CD4-positive, alpha-beta T cell treated with Interleukin-15 for 1 hour (primary cell): ENCODE results near the gene LAMC3.

Source experiments
- DNase-seq: peaks from one replicate; pipeline ENCODE4 v3.0.0-alpha.2; 2020

Gene LAMC3

DNA sequence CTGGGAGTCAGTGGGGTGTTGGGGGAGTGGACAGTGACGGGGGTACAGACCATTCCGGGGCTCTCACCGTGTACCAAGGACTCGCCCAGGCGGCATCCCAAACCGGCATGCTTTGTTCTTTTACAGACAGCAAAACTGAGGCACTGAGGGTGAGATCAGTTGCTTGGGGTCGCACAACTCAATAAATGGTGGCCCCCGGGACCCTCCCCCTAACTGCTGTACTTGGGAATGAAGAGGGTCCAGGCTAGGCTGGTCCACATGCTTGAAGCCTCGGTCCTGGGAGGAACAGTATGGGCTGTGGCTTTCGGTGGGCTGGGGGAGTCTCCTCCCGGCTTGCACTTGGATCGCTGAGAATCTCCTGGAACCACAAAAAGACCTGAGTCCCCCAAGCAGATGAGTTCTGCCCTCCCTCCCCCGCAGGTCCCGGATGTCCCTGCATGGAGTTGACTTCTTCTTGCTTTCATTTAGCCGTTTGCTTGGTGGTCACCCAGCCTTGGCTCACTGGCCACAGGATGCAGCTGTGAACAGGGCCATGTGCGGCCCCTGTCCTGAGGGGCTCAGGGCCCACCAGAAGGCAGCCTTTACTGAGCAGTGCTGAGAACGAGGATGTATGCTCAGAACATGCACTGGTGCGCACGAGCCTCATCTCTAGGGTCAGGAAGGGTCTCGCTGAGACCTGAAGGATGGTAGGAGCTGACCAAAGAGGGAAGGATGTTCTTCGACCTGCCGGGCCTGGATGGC is 4.2 kb downstream of the LAMC3 start:
- DNase-seq, result no peak

DNA sequence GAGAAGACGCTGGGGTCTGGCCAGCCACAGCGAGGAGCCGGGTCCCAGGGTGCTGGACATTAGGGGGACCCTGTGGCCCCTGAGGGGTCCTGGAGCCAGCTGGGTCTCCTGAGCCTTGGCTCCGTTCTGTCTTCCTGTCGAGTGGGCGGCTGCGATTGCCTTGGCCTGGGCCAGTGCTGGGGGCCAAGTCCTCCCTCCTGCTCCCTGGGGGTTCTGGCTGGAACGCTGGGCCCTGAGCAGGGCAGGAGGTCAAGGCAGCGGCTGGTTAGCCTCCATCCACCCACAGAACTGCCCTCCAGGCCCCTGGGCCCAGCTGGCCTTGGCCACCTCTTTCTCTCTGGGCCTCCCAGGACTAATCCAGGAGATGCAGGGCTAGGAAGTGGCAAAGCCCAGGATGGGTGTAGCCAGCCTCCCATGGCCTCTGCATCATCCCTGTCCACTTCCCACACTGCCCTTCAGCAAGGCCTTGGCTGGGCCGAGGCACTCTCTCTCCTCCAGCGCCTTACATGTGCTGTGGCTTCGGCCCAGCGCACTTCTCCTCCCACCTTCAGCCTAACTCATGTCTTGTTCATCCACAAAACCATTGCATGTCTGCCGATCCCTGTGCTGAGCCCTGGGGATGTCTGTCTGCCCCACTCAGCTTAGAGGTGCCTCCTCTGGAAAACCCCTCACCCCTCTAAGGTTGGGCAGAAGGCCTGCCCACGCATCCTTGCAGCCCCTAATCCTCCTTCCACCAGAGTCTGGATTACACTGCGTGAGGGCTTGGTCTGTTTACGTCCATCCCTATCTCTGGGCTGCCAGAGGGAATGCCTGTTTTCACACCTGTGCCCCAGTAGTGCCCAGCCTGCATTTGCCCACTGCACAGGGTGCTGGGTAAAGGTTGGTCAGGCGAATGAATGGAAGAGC is 5.0 kb downstream of the LAMC3 start:
- no peak for DNase-seq

DNA sequence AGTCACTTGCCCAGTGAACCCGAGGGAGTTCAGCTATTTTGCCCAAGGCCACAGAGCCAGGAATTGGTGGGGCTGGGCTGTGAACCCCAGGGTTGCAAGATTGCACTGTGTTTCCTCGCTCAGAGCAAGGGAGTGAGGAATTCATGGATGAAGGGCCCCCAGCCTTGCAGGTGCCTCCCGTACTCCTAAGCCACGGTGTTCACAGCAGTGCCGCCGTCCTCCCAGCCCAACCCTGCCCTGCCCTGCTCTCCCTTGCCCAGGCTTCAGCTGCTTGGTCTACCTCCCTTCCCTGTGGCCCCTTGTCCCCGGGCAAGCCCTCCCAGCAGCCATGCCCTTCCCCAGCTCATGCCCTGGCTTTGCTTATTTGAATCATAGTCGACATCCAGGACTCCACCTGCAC is 6.1 kb downstream of the LAMC3 start:
- no peak for DNase-seq

DNA sequence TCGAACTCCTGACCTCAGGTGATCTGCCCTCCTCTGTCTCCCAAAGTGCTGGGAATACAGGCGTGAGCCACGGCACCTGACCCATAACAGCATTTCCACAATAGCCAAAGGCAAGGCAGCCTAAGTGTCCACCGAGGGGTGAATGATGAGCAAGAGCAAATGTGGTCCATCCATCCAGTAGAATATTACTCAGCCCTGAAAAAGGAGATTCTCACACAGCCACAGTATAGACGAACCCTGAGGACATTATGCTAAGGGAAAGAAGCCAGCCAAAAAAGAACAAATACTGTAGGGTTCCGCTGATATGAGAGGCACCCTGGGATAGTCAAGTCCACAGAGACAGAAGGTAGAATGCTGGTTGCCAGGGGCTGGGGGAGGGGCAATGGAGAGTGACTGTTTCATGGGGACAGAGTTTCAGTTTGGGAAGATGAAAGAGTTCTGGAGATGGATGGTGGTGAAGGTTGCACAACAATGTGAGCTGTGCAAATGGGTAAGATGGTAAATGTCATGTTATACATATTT is 7.0 kb downstream of the LAMC3 start:
- no peak for DNase-seq

DNA sequence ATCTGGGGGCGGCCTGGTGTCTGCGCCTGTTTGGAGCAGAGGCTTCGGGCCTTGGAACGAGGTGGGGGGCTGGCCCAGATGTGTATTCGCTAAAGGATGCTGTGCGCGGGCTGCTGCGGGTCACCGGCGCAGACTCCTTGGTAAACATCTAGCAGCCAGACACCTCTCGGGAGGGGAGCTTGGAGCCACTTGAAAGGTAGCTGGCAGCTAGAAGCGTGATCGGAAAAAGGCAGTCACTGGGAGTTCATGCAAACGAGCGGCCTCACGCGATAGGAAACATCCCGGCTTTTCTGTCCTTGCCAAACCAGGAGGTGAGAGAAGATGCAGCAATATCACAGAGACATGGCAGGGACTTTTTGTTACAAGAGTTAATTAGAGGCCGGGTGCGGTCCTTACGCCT is 8.1 kb downstream of the LAMC3 start:
- no peak for DNase-seq

DNA sequence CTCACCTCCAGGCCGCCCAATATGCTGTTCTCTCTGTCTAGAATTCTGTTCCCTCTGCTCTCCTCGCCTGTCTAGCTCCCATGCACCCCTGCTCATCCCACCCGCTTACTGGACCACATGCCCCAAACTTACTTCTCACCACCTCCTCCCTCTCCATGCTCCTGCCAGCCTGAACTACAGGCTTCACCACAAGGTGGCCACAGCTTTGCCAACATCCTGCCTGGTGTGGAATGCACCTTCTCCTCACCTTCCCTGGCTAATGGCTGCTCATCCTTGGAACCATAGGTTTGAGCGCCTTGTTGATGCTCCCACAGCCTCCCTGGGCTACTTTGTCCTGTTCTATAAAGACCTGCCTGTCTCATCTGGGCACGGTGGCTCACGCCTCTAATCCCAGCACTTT is 9.6 kb downstream of the LAMC3 start:
- no peak for DNase-seq

DNA sequence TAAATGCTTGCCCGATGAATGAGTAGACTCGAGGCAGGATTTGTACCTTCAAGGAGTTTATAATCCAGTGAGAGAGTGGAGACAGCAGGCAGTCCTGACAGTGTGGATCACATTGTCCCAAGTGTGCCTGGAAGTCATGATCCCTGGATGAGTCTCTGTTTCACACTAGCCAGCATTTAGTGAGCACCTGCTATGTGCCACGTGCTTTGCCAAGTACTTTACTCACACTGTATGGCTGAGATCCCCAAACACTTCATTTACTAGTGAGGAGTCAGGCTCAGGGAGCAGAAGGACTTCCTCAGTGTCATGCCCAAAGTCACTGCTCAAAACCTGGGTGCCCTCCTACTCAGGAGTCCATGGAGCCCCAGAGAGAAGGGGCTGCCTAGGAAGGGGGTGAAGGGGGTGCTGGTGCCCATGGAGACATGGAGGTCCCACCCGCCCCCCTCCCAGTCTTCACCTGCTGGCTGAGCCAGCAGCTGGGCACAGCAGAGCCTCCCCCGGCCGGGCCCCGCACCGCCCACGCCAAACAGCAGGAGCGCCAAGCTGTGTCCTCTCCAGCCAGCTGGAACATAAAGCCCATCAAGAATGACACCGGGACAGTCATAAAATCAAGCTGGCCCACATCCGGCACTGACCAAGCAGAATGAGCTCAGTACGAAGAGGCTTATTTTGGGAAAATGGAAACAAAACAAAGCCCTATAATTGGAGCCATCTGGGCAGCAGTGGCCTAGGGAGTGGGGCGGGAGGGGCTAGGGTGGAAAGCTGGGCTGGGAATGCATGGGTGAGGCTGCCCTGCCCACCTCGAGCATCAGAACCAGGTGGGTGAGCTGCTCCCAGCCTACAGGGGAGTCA is 10.6 kb downstream of the LAMC3 start:
- no peak for DNase-seq

DNA sequence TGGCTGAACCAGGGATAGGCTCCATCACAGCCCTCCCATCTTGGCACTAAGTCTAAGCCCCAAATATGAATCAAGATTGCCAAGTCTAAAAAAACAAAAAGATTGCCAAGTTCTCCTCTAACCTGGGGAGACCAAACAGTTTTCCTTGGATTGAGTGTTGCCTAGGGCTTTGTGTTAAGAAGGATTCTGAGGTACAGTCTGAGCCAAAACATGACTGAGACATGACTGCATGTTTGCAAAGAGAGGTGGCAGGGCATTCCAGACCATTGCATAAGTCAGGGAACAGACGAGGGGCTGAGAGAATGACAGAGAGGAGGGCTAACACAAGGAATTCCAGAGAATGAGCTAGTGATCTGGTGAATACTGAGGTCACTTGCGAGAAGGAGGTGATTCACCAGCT is 11.4 kb downstream of the LAMC3 start:
- DNase-seq, result no peak

DNA sequence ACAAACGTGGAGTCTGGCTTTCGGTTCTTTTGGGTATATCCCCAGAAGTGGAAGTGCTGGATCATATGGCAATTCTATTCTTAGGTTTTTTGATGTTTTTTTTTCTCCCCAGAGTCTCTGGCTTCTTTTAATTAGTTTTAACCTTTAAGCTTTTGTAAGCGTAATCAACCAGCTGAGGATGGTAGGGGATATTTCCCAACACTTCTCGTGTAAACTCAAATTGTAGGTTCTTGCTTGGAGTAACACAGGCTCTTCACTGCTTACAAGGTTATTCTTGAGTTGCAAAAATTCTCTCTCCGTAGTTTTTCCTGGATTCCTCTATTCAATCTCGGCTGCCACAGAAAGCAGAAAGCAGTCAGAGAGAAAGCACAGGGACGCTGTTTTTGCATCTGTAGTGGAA is 11.9 kb downstream of the LAMC3 start:
- DNase-seq, result no peak

DNA sequence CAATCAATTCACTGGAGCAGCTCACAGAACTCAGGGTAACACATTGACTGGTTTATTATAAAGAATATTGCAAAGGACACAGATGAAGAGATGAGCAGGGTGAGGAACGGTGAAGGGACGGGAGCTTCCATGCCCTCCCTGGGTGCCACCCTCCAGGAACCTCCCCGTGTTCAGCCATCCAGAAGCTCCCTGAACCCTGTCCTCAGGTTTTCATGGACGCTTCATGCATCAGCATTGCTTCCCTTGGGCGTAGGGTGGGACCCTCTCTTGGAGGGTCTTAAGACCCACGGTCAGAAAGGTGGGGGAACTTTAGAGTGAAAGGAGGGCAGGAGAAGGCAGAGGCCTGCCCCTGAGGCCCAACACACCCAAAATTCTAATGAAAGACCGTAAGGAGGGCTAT is 12.8 kb downstream of the LAMC3 start:
- no peak for DNase-seq

DNA sequence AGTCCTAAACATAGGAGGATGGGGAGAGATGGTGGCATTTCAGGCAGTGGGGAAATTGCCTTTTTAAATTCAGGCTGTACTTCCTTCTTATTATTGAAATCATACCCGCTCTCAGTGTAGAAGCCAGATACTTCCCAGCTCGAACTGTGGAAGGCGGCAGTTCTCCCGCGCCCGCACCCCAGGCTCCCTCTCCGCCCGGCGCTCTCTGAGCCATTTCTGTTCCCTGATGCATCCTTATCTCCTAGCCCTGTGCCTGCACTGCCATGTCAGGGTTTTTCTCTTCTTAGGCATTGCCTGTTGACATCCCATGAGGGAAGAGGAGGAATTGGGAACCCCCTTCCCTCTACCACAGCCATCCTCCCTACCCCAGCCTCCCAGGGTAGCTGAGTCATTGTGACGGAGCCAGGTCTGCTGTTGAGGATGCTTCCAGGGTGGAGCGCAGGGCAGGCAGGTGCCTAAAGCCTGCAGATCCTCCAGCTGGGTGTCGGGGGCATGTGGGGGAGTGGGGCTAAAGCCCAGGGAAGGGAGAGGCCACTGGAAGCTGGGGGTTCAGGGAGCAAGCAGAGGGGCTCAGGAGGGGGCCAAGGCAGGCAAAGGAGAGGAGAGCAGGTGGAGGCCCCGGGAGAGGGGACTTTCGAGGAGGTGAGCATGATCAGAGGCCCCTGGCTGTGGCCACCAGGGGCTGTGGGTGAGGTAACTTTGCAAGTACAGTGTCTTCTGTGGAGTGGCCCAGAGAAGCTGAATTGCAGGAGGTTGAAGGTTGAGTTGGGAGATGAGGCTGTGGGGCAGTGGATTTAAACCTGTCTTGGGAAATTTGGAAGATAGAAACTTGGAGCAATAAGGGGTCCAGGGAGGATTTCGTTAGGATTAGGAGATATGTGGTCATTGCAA is 16.2 kb downstream of the LAMC3 start:
- DNase-seq, result no peak

DNA sequence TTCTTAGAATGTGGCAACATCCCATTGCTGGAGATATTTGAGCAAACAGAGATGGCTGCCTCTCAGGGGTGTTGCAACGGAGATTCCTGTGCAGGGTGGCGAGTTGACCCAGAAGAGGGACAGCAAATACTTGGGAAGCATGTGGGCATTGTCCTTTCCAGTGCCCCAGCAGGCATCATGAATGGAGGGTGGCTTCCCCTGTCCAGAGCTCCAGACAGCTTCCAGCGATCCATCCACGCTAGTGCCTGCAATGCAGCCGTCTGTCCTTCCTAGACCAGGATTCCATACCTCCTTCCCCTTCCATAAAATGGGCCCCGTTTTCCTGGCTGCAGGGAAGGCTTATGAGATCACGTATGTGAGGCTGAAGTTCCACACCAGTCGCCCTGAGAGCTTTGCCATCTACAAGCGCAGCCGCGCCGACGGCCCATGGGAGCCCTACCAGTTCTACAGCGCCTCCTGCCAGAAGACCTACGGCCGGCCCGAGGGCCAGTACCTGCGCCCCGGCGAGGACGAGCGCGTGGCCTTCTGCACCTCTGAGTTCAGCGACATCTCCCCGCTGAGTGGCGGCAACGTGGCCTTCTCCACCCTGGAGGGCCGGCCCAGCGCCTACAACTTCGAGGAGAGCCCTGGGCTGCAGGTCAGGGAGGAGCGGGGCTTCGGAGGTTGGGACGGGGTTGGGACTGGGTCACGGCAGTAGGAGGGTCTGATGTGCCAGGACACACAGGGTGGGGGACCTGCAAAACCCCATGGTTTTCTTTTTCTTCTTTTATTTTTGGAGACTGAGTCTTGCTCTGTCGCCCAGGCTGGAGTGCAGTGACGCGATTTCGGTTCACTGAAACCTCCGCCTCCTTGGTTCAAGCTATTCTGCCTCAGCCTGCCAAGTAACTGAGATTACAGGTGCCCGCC is 17.2 kb downstream of the LAMC3 start:
- DNase-seq, result no peak

DNA sequence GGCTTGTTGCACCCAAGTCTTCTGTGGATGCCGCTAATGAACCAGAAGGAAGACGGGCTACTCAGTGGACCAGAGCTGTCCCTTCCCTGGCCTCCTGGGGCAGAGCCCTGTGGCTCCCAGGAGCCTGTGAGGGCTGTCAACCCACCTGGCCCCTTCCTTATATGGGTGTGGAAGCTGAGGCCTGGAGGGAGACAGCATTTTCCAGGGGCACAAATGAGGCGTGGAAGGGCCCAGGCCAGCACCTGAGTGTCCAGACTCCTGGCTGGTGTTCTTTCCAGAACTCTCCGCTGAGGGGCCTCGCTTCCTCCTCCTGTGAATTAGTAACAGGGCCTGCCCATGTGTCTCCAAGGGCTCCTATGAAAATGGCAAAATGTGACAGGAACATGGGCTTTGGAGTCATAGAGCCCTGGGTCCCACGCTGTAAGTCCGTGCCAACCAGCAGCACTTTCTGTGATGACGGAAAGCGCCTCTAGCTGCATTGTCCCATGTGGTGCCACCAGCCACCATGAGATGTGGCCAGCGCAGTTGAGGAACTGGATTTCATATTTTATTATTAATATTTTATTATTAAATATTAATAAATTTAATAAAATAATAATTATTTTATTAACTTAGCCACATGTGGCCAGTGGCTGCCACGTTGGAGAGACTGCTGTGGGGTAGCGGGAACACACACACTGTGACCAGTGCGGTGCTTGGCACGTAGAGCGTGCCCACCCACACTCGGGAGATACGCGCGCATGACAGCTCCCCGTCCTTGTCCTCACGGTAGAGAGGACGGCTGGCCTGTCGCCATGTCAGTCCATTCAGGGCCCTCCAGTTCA is 18.3 kb downstream of the LAMC3 start:
- no peak for DNase-seq

DNA sequence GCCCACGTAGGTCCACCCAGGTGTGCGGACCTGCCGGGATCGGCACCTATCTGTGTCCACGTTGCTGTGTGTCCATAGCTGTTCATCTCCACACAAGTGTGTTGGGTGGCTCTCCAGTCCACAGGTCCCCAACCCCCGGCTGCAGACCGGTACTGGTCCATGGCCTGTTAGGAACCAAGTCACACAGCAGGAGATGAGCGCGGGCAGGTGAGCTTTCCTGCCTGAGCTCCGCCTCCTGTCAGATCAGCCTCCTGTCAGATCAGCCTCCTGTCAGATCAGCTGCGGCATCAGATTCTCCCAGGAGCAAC is 18.9 kb downstream of the LAMC3 start:
- DNase-seq, result no peak

DNA sequence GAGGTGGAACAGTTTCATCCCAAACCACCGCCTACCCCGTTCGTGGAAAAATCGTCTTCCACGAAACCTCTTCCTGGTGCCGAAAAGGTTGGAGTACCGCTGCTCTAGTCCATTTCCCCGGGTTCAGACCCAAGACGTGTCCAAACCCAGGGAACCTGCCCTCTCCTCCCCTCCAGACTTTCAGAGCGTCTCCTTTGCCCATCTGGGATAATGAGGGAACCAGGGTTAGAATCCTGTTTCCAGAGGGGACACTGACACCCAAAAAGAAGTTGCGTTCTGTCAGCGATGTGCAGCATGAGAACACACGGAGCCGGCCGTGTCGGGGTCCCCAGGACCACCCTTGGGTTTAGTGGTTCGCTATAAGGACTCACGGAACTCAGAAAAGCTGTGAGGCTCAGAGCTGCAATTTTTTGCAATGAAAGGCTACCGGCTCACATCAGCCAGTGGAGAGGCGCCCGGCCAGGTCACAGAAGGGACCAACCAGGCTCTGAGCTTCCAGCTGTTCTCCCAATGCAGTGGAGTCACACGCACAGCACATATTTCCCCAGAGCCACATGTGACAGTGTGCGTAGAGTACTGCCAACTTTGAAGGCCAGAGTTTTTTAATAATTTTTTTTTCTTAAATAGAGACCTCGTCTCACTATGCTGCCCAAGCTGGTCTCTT is 19.4 kb downstream of the LAMC3 start:
- no peak for DNase-seq

DNA sequence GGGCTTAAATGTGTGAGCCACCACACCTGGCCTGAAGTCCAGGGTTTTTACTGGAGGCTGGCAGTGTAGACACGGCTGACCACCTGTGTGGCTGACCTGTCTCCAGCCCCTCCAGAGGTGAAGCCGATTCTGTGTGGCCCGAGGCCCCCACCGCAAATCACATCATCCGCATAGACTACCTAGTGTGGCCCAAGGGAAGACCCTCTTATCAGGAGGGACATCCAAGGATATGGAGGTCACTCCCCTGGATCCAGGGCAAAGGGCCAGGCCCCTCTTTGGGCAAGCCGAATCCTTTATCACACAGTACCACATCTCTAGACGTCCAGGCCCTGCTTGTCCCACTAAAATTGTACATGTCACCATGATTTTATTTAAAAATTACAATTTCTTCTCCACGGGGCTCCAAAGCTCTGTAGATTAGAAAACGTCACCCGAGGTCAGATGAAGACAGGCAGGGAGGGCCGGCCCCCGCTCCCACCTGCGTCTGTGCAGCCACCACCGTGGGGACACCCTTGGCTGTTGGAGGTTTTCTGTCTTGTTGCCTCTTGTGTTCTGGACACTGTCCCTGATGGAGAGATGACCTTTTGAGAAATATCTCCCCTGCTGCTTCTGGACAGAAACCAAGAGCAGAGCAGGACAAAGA is 20.1 kb downstream of the LAMC3 start:
- DNase-seq, result no peak

DNA sequence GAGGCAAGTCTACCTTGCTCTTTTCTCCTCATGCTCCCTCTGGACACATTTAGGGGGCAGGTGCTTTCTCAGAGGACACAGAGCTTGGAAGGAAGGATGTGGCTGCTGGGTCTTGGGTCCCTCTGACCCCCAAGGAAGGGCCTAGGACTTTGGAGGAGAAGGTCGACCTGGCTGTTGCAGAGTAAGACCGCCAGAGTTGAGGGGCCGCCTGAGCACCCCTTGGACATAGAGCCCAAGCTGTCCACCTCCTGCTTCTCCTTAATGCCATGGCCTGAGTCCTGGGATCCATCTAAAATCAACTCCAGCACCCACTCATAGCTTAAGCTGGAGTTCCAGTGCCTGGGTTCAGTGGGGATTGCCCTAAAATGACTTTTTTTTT is 20.6 kb downstream of the LAMC3 start:
- DNase-seq, result no peak

DNA sequence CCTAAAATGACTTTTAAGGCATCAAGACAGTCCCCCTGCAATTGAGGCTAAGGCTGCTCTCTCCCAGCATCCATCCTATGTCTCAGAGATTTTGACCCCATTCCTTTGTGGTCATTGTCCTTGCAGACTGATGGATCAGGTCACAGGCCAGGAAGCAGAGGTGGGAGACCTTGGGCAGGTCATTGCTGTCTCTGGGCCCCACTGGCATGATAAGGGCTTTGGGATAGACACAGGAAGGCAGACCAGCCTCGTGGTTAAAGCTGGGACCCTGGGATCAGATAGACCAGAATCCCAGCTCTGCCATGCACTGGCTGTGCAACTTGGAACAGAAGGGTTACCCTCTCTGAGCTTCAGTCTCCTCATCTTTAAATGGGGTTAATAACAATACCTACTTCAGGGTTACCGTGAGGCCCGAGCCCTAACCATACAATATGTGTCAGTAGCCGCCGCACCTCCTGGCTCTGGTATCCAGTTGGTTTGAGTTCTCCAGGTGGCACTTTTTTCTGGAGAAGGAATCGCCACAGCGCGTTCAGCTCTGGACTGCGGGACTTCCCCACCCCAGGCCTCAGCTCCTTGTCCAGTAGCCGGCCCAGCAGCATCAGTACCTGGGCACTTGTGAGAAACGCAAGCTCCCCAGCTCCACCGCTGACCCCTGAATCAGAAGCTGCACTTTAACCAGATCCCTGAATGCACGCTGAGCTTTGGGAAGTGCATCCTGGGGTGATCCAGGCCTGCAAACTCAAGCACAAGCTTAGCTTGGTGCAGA is 21.4 kb downstream of the LAMC3 start:
- no peak for DNase-seq
